HUES6 (cell line): ENCODE results near the gene ZNF438.
A peak's percentile ranks its signal among the peaks of the same experiment; 100 is the strongest.

Experiments used
- H3K27ac ChIP-seq: 2 replicates; pipeline ENCODE4 v1.7.0; 2013; ENCODE audit warnings: low read depth, mild to moderate bottlenecking, low read length, inconsistent platforms
- H3K27me3 ChIP-seq: 2 replicates; pipeline ENCODE4 v1.6.1; 2013; ENCODE audit warnings: low read length; ENCODE audit not compliant: control insufficient read depth, insufficient read depth
- H3K36me3 ChIP-seq: 2 replicates; pipeline ENCODE4 v1.6.1; 2013; ENCODE audit warnings: low read length; ENCODE audit not compliant: control insufficient read depth, insufficient read depth
- H3K4me1 ChIP-seq: 2 replicates; pipeline ENCODE4 v1.6.1; 2013; ENCODE audit warnings: low read length; ENCODE audit not compliant: control insufficient read depth, insufficient read depth
- H3K4me3 ChIP-seq: 2 replicates; pipeline ENCODE4 v1.5.1; 2013; ENCODE audit warnings: low read depth, low read length
- H3K9ac ChIP-seq: one replicate; pipeline ENCODE4 v1.6.1; 2013; ENCODE audit warnings: mild to moderate bottlenecking, low read length
- H3K9me3 ChIP-seq: 2 replicates; pipeline ENCODE4 v1.6.1; 2013; ENCODE audit warnings: low read depth, low read length; ENCODE audit not compliant: control insufficient read depth, insufficient read depth

ZNF438 gene

GRCh38 chr10:30832749-30833627 is 198.7 kb downstream of the ZNF438 start:
- H3K4me1 ChIP-seq, result peaks cover 22% of the 10 kb centered on the region; the same call in 1 of the 2 replicates
- no peak overlapping the region for H3K27ac ChIP-seq
- H3K4me3 ChIP-seq, result no peak overlapping the region
- H3K36me3 ChIP-seq, result no peaks in the 10 kb centered on the region
- H3K9me3 ChIP-seq, result no peaks in the 10 kb centered on the region
- no peak overlapping the region for H3K9ac ChIP-seq
- peaks cover 9% of the 10 kb centered on the region for H3K27me3 ChIP-seq

DNA sequence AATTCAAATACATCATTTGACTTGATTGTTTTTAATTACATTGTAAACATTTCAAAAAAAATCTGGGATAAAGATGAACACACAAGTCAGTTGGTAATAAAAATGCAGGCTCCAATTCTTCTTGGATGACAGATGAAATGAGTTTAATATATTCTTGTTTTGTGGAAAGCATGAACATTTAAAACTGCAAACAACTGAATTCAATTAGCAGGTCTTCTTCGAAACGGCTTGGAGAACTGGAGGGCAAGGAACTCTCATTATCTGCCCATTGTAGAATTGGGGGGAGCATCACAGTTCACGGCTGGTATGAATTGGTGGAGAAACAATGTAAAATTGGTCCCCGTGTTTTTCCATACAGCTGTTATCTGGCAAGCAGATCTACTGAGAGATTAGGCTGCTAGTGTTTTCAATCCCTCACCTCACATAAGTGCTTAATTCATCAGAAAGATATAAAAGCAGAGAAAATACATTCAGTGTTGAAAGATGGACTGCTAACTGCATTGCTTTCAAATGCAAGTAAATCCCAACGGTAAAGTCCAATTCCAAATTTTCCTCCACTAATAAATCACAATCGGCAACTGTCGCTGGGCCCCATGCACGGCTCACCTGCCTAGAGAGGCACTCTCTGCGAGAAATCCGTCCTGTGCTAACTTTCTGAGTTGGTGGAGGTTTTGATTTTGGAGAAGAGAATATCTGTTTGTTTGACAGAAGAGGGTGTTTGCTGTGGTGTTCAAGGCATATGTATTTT is 199.5 kb downstream of the ZNF438 start:
- peaks cover 17% of the 10 kb centered on the region for H3K27me3 ChIP-seq
- H3K9ac ChIP-seq, result no peak overlapping the region

GRCh38 chr10:30831426-30831825 is 200.2 kb downstream of the ZNF438 start:
- Histone ChIP-seq H3K9ac (no peak overlapping the region), H3K9me3 (no peaks in the 10 kb centered on the region), H3K4me1 (peaks cover 30% of the 10 kb centered on the region), H3K27ac (no peak overlapping the region), H3K27me3 (peaks cover 18% of the 10 kb centered on the region), H3K36me3 (no peaks in the 10 kb centered on the region), H3K4me3 (no peak overlapping the region)

More for the DNA sequence above, 199.5 kb downstream of the ZNF438 start:
- Histone ChIP-seq H3K36me3 (no peaks in the 10 kb centered on the region), H3K27ac (no peak overlapping the region), H3K4me1 (peaks cover 22% of the 10 kb centered on the region; the same call in 1 of the 2 replicates), H3K9me3 (no peaks in the 10 kb centered on the region), H3K4me3 (no peak overlapping the region)

DNA sequence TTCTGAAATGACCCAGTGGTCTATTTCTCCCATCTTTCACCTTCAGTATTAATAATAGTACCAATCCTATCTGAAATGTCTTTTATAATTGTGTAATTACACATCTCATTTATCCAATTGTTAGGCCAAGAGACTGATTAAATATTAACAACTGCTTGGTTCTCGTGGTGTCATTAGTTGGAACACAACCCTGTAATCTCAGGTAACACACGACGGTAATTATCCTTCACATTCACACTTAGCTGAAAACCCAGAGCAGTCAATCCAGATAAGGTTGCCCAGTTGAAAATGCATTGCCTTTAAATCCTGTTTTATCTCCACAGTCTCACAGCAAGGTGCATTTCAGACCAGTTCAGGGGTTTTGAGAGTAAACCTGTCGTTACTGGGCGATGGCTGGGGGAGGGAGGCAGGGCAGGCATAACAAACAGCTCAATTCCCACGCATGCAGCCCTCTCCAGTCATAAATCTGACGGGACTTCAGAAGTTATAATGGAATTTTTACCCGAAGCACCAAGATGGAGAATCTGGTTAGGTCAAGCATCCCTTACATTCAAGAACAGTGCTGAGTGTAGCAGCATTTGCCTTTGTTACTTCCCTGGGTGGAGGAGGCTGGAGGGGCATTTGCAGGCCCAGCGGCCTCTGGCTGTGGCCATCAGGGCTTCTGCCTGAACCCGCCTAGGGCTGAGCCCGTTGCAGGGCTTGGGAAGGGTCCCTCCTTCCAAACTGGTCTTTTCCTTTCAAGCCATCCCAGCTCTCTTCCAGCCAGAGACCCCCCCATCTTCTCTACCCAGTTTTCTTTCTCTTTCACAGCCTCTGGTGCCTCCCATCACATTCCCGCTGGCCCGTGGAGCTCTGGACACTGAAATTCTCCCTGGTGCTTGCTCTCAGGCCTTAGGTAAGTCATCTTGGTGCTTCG is 201.1 kb downstream of the ZNF438 start:
- no peaks in the 10 kb centered on the region for H3K9me3 ChIP-seq
- no peaks in the 10 kb centered on the region for H3K36me3 ChIP-seq
- H3K27ac ChIP-seq, result no peak overlapping the region
- peaks cover 33% of the 10 kb centered on the region for H3K4me1 ChIP-seq
- no peak overlapping the region for H3K4me3 ChIP-seq
- H3K27me3 ChIP-seq, result peaks cover 18% of the 10 kb centered on the region
- no peak overlapping the region for H3K9ac ChIP-seq

- H3K36me3 ChIP-seq, result no peaks in the 10 kb centered on the region
- no peak overlapping the region for H3K9ac ChIP-seq
- no peaks in the 10 kb centered on the region for H3K9me3 ChIP-seq
- no peak overlapping the region for H3K27ac ChIP-seq
- peaks cover 18% of the 10 kb centered on the region for H3K27me3 ChIP-seq
- H3K4me3 ChIP-seq, result no peak overlapping the region
- peaks cover 29% of the 10 kb centered on the region for H3K4me1 ChIP-seq
Observed at GRCh38 chr10:30829901-30830300, 201.8 kb downstream of the ZNF438 start.

DNA sequence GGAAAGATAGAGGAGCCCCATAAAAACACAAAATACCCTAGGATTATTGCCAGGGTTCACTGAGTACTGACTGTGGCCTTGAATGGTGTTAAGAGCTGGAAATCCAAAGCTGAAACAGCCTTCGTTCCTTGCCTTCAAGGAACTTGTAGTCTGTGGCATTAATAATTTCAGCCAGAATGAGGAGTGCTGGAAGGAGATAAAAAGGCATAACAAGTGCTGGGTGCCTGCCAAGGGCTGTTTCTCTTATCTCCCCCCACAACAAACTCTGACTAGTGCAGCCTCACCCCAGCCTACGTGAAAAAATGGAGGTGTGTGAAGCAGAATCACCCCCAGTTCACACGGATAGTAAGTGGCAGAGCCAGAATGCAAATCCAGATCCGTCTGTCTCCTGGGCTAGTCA is 203.0 kb downstream of the ZNF438 start:
- peaks cover 22% of the 10 kb centered on the region for H3K27me3 ChIP-seq
- no peaks in the 10 kb centered on the region for H3K36me3 ChIP-seq
- peaks cover 25% of the 10 kb centered on the region for H3K4me1 ChIP-seq
- H3K4me3 ChIP-seq, result no peak overlapping the region
- H3K9ac ChIP-seq, result no peak overlapping the region
- no peaks in the 10 kb centered on the region for H3K9me3 ChIP-seq
- H3K27ac ChIP-seq, result no peak overlapping the region

DNA sequence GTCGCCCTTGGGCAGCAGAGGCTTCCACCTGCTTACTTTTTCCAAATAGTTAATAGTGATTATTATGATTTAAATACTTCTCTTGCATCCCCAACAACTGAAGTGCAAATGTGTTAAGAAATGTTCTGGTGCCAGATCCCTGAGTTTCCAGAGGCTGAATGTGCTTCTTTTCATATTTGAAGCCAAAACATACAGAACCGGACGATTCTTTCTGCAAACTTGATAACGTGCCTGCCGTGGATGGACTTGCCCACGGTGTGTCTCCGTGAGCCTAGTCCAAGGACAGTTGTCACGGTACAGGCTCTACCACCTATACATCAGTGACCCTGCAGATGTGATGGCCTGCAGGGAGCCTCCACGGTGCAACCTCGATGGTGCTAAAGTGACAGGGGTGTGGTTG is 203.5 kb downstream of the ZNF438 start:
- H3K36me3 ChIP-seq, result no peaks in the 10 kb centered on the region
- H3K27me3 ChIP-seq, result peaks cover 22% of the 10 kb centered on the region
- no peak overlapping the region for H3K27ac ChIP-seq
- H3K9ac ChIP-seq, result no peak overlapping the region
- peaks cover 21% of the 10 kb centered on the region for H3K4me1 ChIP-seq
- H3K4me3 ChIP-seq, result no peak overlapping the region
- H3K9me3 ChIP-seq, result no peaks in the 10 kb centered on the region

DNA sequence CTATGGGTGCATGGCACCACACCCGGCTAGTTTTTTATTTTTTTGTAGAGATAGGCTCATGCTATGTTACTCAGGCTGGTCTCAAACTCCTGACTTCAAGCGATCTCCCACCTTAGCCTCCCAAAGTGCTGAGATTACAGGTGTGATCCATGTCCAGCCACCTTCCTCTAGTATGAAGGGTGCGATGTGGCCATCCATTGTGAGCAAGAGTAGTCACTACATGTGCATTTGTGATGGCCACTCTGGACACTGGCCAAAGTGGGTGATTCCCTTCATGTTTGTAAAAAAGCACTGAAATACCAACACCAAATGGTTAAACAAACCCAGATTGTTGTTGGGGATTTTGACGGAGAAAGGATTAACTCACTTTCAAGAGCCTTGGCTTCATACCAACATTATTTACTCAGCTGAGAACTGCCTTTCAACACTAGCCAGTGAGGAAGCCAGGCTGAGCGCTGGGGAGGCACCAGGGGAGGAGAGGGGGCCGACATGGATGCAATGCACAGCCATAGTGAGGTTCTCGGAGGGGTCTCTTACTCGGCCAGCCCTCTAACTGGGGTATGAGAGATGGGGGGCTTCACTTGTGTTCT is 204.0 kb downstream of the ZNF438 start:
- peaks cover 22% of the 10 kb centered on the region for H3K27me3 ChIP-seq
- no peak overlapping the region for H3K4me3 ChIP-seq
- peaks cover 21% of the 10 kb centered on the region for H3K4me1 ChIP-seq
- no peak overlapping the region for H3K27ac ChIP-seq
- H3K9ac ChIP-seq, result no peak overlapping the region
- no peaks in the 10 kb centered on the region for H3K9me3 ChIP-seq
- H3K36me3 ChIP-seq, result no peaks in the 10 kb centered on the region

DNA sequence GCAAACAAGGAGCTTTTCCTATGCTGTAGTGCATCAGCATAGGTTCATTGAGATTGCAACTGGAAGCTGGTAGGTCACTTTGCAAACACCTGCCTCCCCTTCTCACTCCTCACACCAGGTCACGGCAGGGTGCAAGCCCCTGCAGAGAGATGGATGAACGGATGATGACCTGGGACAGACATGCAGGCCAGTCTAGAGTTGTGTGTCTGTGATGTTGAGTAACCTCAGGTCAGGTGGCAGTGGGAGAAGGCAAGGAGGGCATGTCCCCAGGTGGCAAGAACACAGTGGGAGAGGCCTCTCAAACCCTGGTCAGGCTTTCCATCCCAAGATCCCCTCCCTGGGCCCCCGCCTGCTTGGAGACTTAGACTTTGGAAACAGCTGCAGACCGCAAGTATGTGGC is 205.0 kb downstream of the ZNF438 start:
- H3K9ac ChIP-seq, result no peak overlapping the region
- no peaks in the 10 kb centered on the region for H3K36me3 ChIP-seq
- peaks cover 23% of the 10 kb centered on the region for H3K27me3 ChIP-seq
- H3K4me1 ChIP-seq, result peaks cover 21% of the 10 kb centered on the region
- H3K4me3 ChIP-seq, result no peak overlapping the region
- no peaks in the 10 kb centered on the region for H3K9me3 ChIP-seq
- H3K27ac ChIP-seq, result no peak overlapping the region

GRCh38 chr10:30825495-30825894 is 206.2 kb downstream of the ZNF438 start:
- H3K36me3 ChIP-seq, result no peaks in the 10 kb centered on the region
- no peak overlapping the region for H3K4me3 ChIP-seq
- H3K27ac ChIP-seq, result no peak overlapping the region
- H3K4me1 ChIP-seq, result peaks cover 25% of the 10 kb centered on the region
- peaks cover 31% of the 10 kb centered on the region for H3K27me3 ChIP-seq
- H3K9me3 ChIP-seq, result no peaks in the 10 kb centered on the region
- H3K9ac ChIP-seq, result peak overlapping the region; percentile 0
